Fibroblast of skin of left biceps (primary cell): ENCODE data around the gene INHA.

Experiments used
- DNase-seq, 2 experiments: peaks; one replicate each; pipeline ENCODE4 v3.0.0-alpha.2; 2013; ENCODE audit warnings: low read depth in 2 of 2

INHA gene

GRCh38 chr2:219574484-219575311 lies 2.6 kb downstream of the INHA start:
- no peak for DNase-seq

- DNase-seq = no peak
Observed at GRCh38 chr2:219575566-219576504, 3.7 kb downstream of the INHA start.

DNA sequence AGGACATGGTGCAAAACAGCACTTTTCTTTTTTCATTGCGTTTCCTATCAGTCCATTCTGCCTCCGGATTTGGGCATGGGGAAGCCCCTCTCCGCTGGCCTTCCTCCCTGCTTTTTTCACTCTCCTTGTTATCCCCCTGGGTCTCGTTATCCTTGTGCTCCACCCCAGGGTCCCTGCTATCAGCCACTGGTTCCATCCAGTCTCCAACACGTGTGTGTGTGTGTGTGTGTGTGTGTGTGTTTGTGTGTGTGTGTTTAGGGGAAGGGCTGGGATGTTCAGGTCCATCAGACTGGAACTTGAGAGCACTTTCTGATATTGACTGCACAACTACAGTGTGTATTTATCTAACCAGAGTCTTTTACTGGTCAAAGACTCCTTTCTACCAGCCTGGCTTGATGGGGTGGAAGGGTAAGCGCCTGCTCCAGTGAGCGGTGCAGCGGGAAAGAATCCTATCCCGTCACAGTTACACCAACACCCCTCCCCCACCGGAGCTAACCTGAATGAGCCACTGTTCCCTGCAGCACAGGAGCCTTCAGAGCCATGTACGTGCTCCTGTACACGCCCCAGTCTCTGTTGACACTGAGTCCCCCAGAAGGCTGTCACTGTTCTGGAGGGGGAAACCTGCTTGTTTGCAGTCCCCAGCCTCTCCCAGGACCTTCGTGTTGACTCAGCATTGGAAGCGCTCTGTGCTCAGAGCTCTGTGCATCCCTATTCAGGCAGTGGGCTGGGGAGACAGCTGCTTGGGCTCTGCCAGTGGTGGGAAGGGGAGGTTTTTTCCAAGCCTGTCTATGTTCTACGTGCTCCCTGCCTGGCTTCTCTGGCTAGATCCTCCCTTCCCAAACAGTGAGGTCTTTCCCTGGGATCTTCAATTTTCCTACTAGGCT lies 4.6 kb downstream of the INHA start:
- no peak for DNase-seq

GRCh38 chr2:219578811-219579613 lies 6.9 kb downstream of the INHA start:
- DNase-seq = no peak

- no peak for DNase-seq
Observed at GRCh38 chr2:219581346-219581745, 9.2 kb downstream of the INHA start.

GRCh38 chr2:219591091-219591490 lies 19.0 kb downstream of the INHA start:
- DNase-seq = no peak

DNA sequence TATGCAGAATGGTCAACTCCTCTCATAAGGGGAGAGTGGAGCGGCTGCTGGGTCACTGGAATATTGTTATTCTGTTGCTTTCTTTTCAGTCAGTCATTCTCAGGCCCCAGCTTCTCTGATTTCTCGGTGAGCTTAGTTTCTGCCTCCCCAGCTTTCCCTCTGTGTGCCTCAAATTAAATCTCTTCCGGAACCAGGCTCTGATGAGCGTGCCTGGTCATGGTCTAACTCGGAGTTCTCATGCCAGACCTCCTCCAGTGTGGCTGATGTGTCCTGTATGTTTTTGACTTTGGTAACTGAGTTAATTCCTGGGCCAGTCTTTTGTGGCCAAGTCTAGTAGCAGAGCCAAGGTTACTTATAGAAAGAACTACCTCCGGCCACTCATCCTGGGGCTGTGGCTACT lies 20.6 kb downstream of the INHA start:
- no peak for DNase-seq

GRCh38 chr2:219593154-219593553 lies 21.0 kb downstream of the INHA start:
- no peak for DNase-seq

- no peak for DNase-seq
Observed at GRCh38 chr2:219595256-219595655, 23.1 kb downstream of the INHA start.

GRCh38 chr2:219596954-219597551 lies 24.9 kb downstream of the INHA start:
- no peak for DNase-seq

DNA sequence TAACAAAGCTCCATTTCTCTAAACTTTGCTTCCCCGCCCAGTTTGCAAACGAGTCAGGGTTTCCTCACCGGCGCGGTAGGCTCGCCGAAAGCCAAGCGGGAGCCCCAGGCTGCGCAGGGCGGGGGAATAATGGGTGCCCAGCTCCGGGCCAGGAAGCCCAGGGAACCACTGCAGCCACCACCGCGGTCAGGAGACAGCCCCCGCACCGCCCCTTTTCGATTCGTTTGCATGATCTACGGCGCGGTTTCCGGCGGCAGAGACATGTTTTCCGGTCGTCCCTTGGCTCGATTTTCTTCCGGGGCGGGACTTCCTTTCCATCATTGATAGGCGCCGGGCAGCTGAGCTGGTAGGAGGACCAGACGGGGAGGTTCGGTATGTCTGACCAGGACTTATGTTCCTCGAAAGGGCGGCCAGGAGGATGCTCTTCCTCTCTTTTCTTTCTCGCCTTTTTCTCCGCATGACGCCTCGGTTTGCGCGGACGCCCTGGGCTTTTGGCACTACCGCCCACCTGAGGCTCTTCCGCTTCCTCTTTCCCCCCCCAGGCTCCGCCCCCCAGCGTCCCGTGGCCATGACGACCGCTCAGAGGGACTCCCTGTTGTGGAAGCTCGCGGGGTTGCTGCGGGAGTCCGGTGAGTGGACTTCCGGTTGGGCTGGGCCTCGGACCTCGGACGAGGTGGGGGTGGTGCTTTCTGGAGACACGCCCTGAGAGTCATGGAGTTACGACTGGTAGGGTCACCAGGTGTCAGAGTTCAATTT lies 25.6 kb downstream of the INHA start, which contains the start of gene STK11IP:
Gene STK11IP, plus strand, starts transcription at position 306 of the 756 bp plus-strand sequence. Its CDS starts 263 bp downstream, at position 569.
- DNase-seq = peak; percentile 82 to 87

- no peak for DNase-seq
Observed at GRCh38 chr2:219598308-219599078, 26.4 kb downstream of the INHA start.

DNA sequence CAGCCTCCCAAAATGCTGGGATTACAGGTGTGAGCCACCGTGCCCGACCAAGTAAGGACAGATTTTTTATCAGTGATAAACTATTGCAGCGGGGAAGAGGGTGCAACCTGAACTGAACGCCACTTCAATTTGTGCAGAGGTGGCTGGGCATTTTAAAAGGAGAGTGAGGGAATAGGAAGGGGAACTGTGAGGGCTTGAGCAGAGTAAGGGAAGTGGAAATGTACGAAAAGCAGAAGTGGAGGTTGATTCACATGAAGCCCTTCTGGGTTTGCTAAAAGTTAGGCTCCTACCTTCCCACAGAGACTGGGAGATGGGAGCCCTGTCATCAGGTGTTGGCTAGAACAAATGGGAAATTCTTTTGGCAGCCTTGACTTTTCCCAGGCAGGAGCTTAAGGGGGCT lies 31.7 kb downstream of the INHA start:
- DNase-seq = no peak

GRCh38 chr2:219605607-219605954 lies 33.5 kb downstream of the INHA start:
- no peak for DNase-seq

DNA sequence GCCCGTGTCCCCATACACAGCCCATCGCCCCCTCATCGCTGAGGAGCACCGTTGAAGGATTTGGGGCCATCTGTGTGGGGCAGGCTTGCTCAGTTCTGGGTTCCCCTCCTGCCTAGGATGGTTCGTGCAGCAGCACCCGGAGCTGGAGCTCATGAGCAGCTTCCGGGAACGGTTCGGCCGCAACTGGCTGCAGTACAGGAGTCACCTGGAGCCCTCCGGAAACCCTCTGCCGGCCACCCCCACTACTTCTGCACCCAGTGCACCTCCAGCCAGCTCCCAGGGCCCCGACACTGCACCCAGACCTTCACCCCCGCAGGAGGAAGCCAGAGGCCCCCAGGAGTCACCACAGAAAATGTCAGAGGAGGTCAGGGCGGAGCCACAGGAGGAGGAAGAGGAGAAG lies 35.8 kb downstream of the INHA start:
- DNase-seq = no peak

GRCh38 chr2:219608399-219608964 lies 36.4 kb downstream of the INHA start:
- no peak for DNase-seq

- no peak for DNase-seq
Observed at GRCh38 chr2:219609149-219609750, 37.1 kb downstream of the INHA start.

- no peak for DNase-seq
Observed at GRCh38 chr2:219611306-219611705, 39.2 kb downstream of the INHA start.
